Heart left ventricle (tissue), 16 donors: ENCODE data around the gene KRTAP12-4. TPM values are rescaled to one million over a fixed set of nuclear protein-coding genes. Genes with fewer than 3 reads are reported as not detected.

ENCODE experiments used
- ATAC-seq, 4 donors: fragments of 200-7000 bp; cut with Tn5 transposase; one replicate each; pipeline ENCODE4 v1.9.1; 2020 to 2022; ENCODE audit warnings: moderate library complexity in 4 of 4, mild to moderate bottlenecking in 3 of 4, moderate number of reproducible peaks in 1 of 4
- DNase-seq, 5 donors: peaks; one replicate each; pipeline ENCODE4 v3.0.0-alpha.2; 2020
- H3K27ac ChIP-seq, 12 donors: fragments of 200-600 bp; sonication (generic) in 4 of 12; one replicate each; pipeline versions ENCODE4 v1.5.0 to v1.8.0; 2016 to 2022; ENCODE audit warnings: mild to moderate bottlenecking in 2 of 12
- H3K27me3 ChIP-seq, 9 donors: fragments of 200-600 bp; sonication (generic) in 2 of 9; one replicate each; pipeline versions ENCODE4 v1.5.1 to v1.8.0; 2016 to 2022; ENCODE audit warnings: mild to moderate bottlenecking in 3 of 9
- H3K36me3 ChIP-seq, 9 donors: fragments of 200-600 bp; sonication (generic) in 2 of 9; one replicate each; pipeline versions ENCODE4 v1.5.0 to v1.8.0; 2018 to 2022; ENCODE audit warnings: mild to moderate bottlenecking in 2 of 9
- H3K4me1 ChIP-seq, 12 donors: fragments of 200-600 bp; sonication (generic) in 4 of 12; one replicate each; pipeline versions ENCODE4 v1.5.0 to v1.8.0; 2016 to 2022; ENCODE audit warnings: mild to moderate bottlenecking in 3 of 12
- H3K4me3 ChIP-seq, 12 donors: fragments of 200-600 bp; sonication (generic) in 4 of 12; one replicate each; pipeline versions ENCODE4 v1.5.0 to v1.8.0; 2017 to 2022; ENCODE audit warnings: mild to moderate bottlenecking in 9 of 12, moderate library complexity in 4 of 12
- H3K9me3 ChIP-seq, 12 donors: fragments of 200-600 bp; sonication (generic) in 4 of 12; one replicate each; pipeline versions ENCODE4 v1.5.0 to v1.8.0; 2016 to 2022; ENCODE audit warnings: mild to moderate bottlenecking in 1 of 12
- POLR2A ChIP-seq, 2 donors: fragments of 450-650 bp; IDR thresholded peaks; one replicate each; pipeline ENCODE4 v1.6.1; 2017; ENCODE audit warnings: antibody characterized with exemption in 2 of 2, mild to moderate bottlenecking in 2 of 2, moderate library complexity in 2 of 2
- WGBS, 4 donors: extraction: QIAGEN DNeasy Blood & Tissue Kit in 2 of 4; methylation state at CpG; one replicate each; pipeline versions ENCODE4 v1.1.5 to v1.1.7; 2013 to 2018; 5-methylcytosine and 5-hydroxymethylcytosine counted together
- intact Hi-C, 10 donors: fragments of 100-400 bp; cut with DNase I; formaldehyde crosslinking; loops; one replicate each; pipeline versions ENCODE4 v1.11.1 to v1.14.2; 2022
- long read RNA-seq, 3 donors: library from polyadenylated mRNA; unstranded; transcript quantifications; one replicate each; pipeline ENCODE4 v2.0.0, GENCODE V29; 2020 to 2021
- polyA plus RNA-seq, 2 donors: library from polyadenylated mRNA; stranded (reverse); fragments of 200-250 nt; gene quantifications; one replicate each; pipeline ENCODE4 v1.2.3, GENCODE V29; 2013
- total RNA-seq, 9 donors: library from RNA; depleted of rRNA in 2 of 9; stranded (reverse); fragments of >200 nt in 2 of 9; fragmentation: NEBNext Ultra II Directional in 3 of 9; extraction: Animal tissue kit (Norgen Biotek cat#: 25700) in 3 of 9; gene quantifications; one replicate each; pipeline versions ENCODE4 v1.1.0 to v1.2.4, GENCODE V29; 2016 to 2023
- TF ChIP-seq, protein P1 (sequence below), 12 donors: fragments of 200-600 bp; sonication (generic) in 4 of 12; IDR thresholded peaks; one replicate each; pipeline versions ENCODE4 v1.5.0 to v1.8.0; 2018 to 2022; ENCODE audit warnings: antibody characterized with exemption in 12 of 12, mild to moderate bottlenecking in 5 of 12
- donor health status: ischemic (EF 13 %, LVEDD 7.1; RV severe dilation, severe dysfunction).
- donor health status: healthy with polysubstance abuse.
- donor health status: DM: no; HTN: yes; CAD: no.
- donor health status: DM: no; HTN: no; CAD: no.
- donor health status: ischemic (EF 25% LVEDD 6.9; RV normal size, moderate dysfunction).
- donor health status: ischemic (EF 25% LVEDD 5.7; RV mildly dilated, moderate dysfunction).
- donor health status: healthy.
- donor health status: DM: yes; HTN: yes; CAD: no.
- donor health status: ischemic (EF 35%, LVEDD 5.7; RV mildly dilated, moderate dysfunction).
- donor health status: nonischemic (EF 11% LVEDD 7.7; RV severe dilation, severe dysfunction).
- donor health status: DM: yes; HTN: yes; CAD: no.
- donor health status: PGD.
- donor health status: ischemic (EF 29% LVEDD 5.4; RV normal size, mild dysfunction).
- donor health status: nonischemic (EF 23%, LVEDD 6.1; RV moderate dilation, normal function).

The KRTAP12-4 gene, protein sequence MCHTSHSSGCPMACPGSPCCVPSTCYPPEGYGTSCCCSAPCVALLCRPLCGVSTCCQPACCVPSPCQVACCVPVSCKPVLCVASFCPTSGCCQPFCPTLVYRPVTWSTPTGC
- not detected for total RNA-seq
- polyA plus RNA-seq = not detected
- long read RNA-seq, donor 1 = 0 reads
- long read RNA-seq, donor 2 = 0 reads
- long read RNA-seq, donor 3 = 0 reads

GRCh38 chr21:44654576-44655175, at the start of gene KRTAP12-4:
Gene KRTAP12-4, minus strand, starts transcription at chr21:44654659. Its CDS starts 45 bp downstream, at chr21:44654614.
- DNase-seq (no peak), ATAC-seq (no peak)
- H3K4me3 ChIP-seq = no peak within 1 kb of the TSS
- WGBS, 4 donors = 69 to 76% (median 72%) methylated on average over 9 of the region's 9 CpGs
- H3K4me1 ChIP-seq = peaks cover 0 to 4% (median 0%) of the 10 kb centered on the region in 12 donors
- TF ChIP-seq, protein P1, sequence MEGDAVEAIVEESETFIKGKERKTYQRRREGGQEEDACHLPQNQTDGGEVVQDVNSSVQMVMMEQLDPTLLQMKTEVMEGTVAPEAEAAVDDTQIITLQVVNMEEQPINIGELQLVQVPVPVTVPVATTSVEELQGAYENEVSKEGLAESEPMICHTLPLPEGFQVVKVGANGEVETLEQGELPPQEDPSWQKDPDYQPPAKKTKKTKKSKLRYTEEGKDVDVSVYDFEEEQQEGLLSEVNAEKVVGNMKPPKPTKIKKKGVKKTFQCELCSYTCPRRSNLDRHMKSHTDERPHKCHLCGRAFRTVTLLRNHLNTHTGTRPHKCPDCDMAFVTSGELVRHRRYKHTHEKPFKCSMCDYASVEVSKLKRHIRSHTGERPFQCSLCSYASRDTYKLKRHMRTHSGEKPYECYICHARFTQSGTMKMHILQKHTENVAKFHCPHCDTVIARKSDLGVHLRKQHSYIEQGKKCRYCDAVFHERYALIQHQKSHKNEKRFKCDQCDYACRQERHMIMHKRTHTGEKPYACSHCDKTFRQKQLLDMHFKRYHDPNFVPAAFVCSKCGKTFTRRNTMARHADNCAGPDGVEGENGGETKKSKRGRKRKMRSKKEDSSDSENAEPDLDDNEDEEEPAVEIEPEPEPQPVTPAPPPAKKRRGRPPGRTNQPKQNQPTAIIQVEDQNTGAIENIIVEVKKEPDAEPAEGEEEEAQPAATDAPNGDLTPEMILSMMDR (IDR thresholded peaks at IDR 0.05) = no peak
- peak within 1 kb of the TSS in 1 of 12 donors; percentile 49 for H3K27ac ChIP-seq
- H3K9me3 ChIP-seq = peaks cover 0 to 17% (median 4%) of the 10 kb centered on the region in 12 donors
- no peaks in the 10 kb centered on the region for H3K36me3 ChIP-seq
- H3K27me3 ChIP-seq = peaks cover 0 to 8% (median 0%) of the 10 kb centered on the region in 9 donors
- intact Hi-C loops = no loop called here

- H3K27me3 ChIP-seq = peaks cover 23 to 89% (median 68%) of the 10 kb centered on the region in 9 donors
- no peaks in the 10 kb centered on the region for H3K9me3 ChIP-seq
- intact Hi-C loops = no loop called here
- DNase-seq (no peak), ATAC-seq (no peak)
- 15 to 39% (median 36%) methylated on average over 8 to 13 of the region's 13 CpGs for WGBS, 4 donors
- no peaks in the 10 kb centered on the region for H3K36me3 ChIP-seq
- no peak for TF ChIP-seq POLR2A (IDR thresholded peaks at IDR 0.05)
- TF ChIP-seq, protein P1 (IDR thresholded peaks at IDR 0.05) = no peak
- H3K4me1 ChIP-seq = peaks cover 0 to 19% (median 0%) of the 10 kb centered on the region in 12 donors
- H3K27ac ChIP-seq = no peak overlapping the region
- no peak overlapping the region for H3K4me3 ChIP-seq
Observed at GRCh38 chr21:44703731-44704635, 49.5 kb upstream of the KRTAP12-4 start.

DNA sequence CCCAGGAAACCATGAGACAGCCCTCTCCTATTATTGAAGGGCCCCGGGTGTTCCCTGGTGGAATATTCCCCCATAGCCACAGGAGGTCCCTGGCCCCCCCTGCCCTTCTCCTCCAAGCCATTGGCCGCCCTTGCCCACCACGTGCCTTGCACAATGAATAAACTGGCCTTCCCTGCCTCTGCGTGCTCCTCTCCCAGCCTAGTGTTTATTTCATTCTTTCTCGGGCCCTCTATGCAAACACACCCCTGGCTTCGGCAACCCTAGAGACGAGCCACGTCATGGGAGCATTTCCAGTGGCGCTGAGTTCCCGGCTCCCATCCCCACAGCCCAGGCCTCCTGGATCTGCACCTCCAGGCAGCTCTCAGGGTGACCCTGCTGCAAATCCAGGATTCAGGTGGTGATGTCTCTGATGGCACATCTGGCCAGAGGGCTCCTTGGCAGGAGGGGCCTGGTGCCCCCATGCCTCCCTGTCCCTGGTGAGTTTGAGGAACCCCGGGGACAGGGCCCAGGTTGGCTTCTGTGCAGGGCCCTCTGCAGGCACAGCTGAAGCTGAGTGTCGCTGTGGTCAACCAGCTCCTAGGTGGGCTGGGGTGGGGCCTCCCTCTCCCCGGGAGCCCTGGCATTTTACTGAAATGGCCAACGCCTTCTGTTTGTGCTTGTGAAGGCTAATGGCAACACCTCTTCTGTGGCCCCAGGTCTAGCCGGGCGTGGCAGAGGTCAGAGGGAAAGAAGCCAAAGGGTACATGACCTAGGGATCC, 48.7 kb upstream of the KRTAP12-4 start:
- TF ChIP-seq, protein P1 (IDR thresholded peaks at IDR 0.05) = no peak
- TF ChIP-seq POLR2A (IDR thresholded peaks at IDR 0.05) = no peak
- Histone ChIP-seq H3K27ac (no peak overlapping the region), H3K4me1 (peaks cover 0 to 12% (median 0%) of the 10 kb centered on the region in 12 donors), H3K9me3 (no peaks in the 10 kb centered on the region), H3K36me3 (no peaks in the 10 kb centered on the region), H3K4me3 (no peak overlapping the region), H3K27me3 (peaks cover 18 to 89% (median 60%) of the 10 kb centered on the region in 9 donors)
- intact Hi-C loops = no loop called here
- WGBS, 4 donors = 53 to 62% (median 57%) methylated on average over 13 to 16 of the region's 16 CpGs
- no peak for ATAC-seq
- no peak for DNase-seq
